Activated T-helper 17 cell treated with anti-CD3 and anti-CD28 coated beads, Interleukin-2, amount 50 U/mL, for 72 hours (primary cell): ENCODE measurements around the gene CD200. TPM values are rescaled to one million over a fixed set of nuclear protein-coding genes. Genes with fewer than 3 reads are reported as not detected.

Experiments used
- total RNA-seq, 2 donors: library from RNA; stranded (reverse); gene quantifications; one replicate each; pipeline ENCODE4 v1.2.3, GENCODE V29; 2022

CD200 gene
- total RNA-seq, 2 donors from 2014 or later = 5.1 to 26.8 TPM

Other genes with a start within 250 kb of the CD200 start
- 10 to 100 TPM in 1 of 2 donors, 1 to 10 TPM in 1; 9.9 to 14.5 TPM for gene C3orf52, start 246.8 kb upstream of the CD200 start, total RNA-seq
- gene GCSAM, start 199.9 kb upstream of the CD200 start, total RNA-seq = 10 to 100 TPM; 13.5 to 18.6 TPM
- not detected for gene SLC9C1, start 38.9 kb upstream of the CD200 start, total RNA-seq
- gene BTLA, start 166.3 kb downstream of the CD200 start, total RNA-seq = 10 to 100 TPM; 10.4 to 14.2 TPM
- gene ATG3, start 228.8 kb downstream of the CD200 start, total RNA-seq = 10 to 100 TPM; 34.6 to 65.3 TPM
- 10 to 100 TPM; 18.1 to 19.8 TPM for gene SLC35A5, start 228.9 kb downstream of the CD200 start, total RNA-seq